Liver (tissue), 9 donors: ENCODE data around the gene RPTOR. TPM values are rescaled to one million over a fixed set of nuclear protein-coding genes. Genes with fewer than 3 reads are reported as not detected.

Source experiments
- DNase-seq: peaks from one replicate; pipeline ENCODE4 v3.0.0-alpha.2; 2017; ENCODE audit warnings: low spot score
- H3K27ac ChIP-seq, 2 donors: one replicate each; pipeline ENCODE4 v1.7.0; 2013; ENCODE audit warnings: inconsistent platforms in 2 of 2, low read length in 2 of 2, control low read depth in 1 of 2, low read depth in 1 of 2, mild to moderate bottlenecking in 1 of 2
- H3K27me3 ChIP-seq, 4 donors: one replicate each; pipeline versions ENCODE4 v1.6.1 to v1.7.0; 2013; ENCODE audit warnings: low read length in 3 of 4, inconsistent platforms in 1 of 4, mild to moderate bottlenecking in 1 of 4, moderate library complexity in 1 of 4; ENCODE audit not compliant: control insufficient read depth in 4 of 4, insufficient read depth in 4 of 4
- H3K36me3 ChIP-seq, 4 donors: one replicate each; pipeline versions ENCODE4 v1.6.1 to v1.7.0; 2013; ENCODE audit warnings: low read length in 3 of 4, mild to moderate bottlenecking in 3 of 4, low read depth in 1 of 4, moderate library complexity in 1 of 4; ENCODE audit not compliant: control insufficient read depth in 4 of 4, insufficient read depth in 3 of 4
- H3K4me1 ChIP-seq, 4 donors: one replicate each; pipeline versions ENCODE4 v1.6.1 to v1.7.0; 2013; ENCODE audit warnings: low read length in 3 of 4, mild to moderate bottlenecking in 3 of 4, moderate library complexity in 1 of 4; ENCODE audit not compliant: control insufficient read depth in 4 of 4, insufficient read depth in 4 of 4
- H3K4me3 ChIP-seq, 3 donors: one replicate each; pipeline versions ENCODE4 v1.6.1 to v1.7.0; 2013; ENCODE audit warnings: low read length in 3 of 3, control low read depth in 1 of 3, low read depth in 1 of 3, mild to moderate bottlenecking in 1 of 3
- H3K9ac ChIP-seq, 2 donors: one replicate each; pipeline ENCODE4 v1.7.0; 2013; ENCODE audit warnings: low read length in 2 of 2, mild to moderate bottlenecking in 2 of 2, moderate library complexity in 2 of 2, control low read depth in 1 of 2, low read depth in 1 of 2
- H3K9me3 ChIP-seq, 4 donors: one replicate each; pipeline versions ENCODE4 v1.6.1 to v1.7.0; 2013; ENCODE audit warnings: low read length in 3 of 4; ENCODE audit not compliant: control insufficient read depth in 4 of 4
- EGR1 ChIP-seq, 2 donors: IDR thresholded peaks; 2 replicates each; pipeline ENCODE4 v1.6.1; 2016 to 2018; ENCODE audit warnings: antibody characterized with exemption in 2 of 2, low read depth in 2 of 2
- FOXA1 ChIP-seq: IDR thresholded peaks from 2 replicates; pipeline ENCODE4 v1.6.1; 2016; ENCODE audit warnings: antibody characterized with exemption
- FOXA2 ChIP-seq: IDR thresholded peaks from 2 replicates; pipeline ENCODE4 v1.6.1; 2016; ENCODE audit warnings: antibody characterized with exemption
- GABPA ChIP-seq, 2 donors: IDR thresholded peaks in 1 of 2; conservative IDR thresholded peaks in 1 of 2; 2 replicates each; pipeline ENCODE4 v1.6.1; 2016; ENCODE audit warnings: antibody characterized with exemption in 2 of 2, mild to moderate bottlenecking in 1 of 2, moderate library complexity in 1 of 2
- HNF4A ChIP-seq, 2 donors: conservative IDR thresholded peaks; 2 replicates each; pipeline ENCODE4 v1.6.1; 2016; ENCODE audit warnings: antibody characterized with exemption in 2 of 2, mild to moderate bottlenecking in 2 of 2
- HNF4G ChIP-seq: IDR thresholded peaks from 2 replicates; pipeline ENCODE4 v1.6.1; 2016; ENCODE audit warnings: antibody characterized with exemption
- JUND ChIP-seq, 2 donors: IDR thresholded peaks; 2 replicates each; pipeline ENCODE4 v1.6.1; 2016; ENCODE audit warnings: antibody characterized with exemption in 2 of 2
- MAX ChIP-seq: IDR thresholded peaks from 2 replicates; pipeline ENCODE4 v1.6.1; 2016; ENCODE audit warnings: antibody characterized with exemption
- NR2F2 ChIP-seq: IDR thresholded peaks from 2 replicates; pipeline ENCODE4 v1.6.1; 2016; ENCODE audit warnings: antibody characterized with exemption
- RAD21 ChIP-seq, 2 donors: IDR thresholded peaks; 2 replicates each; pipeline ENCODE4 v1.6.1; 2016; ENCODE audit warnings: antibody characterized with exemption in 2 of 2, mild to moderate bottlenecking in 2 of 2
- RXRA ChIP-seq, 2 donors: IDR thresholded peaks; 2 replicates each; pipeline ENCODE4 v1.6.1; 2017 to 2018; ENCODE audit warnings: antibody characterized with exemption in 2 of 2, mild to moderate bottlenecking in 1 of 2
- SP1 ChIP-seq: IDR thresholded peaks from 2 replicates; pipeline ENCODE4 v1.6.1; 2018; ENCODE audit warnings: antibody characterized with exemption, mild to moderate bottlenecking
- TAF1 ChIP-seq: conservative IDR thresholded peaks from 2 replicates; pipeline ENCODE4 v1.6.1; 2016; ENCODE audit warnings: antibody characterized with exemption, mild to moderate bottlenecking
- YY1 ChIP-seq: IDR thresholded peaks from 2 replicates; pipeline ENCODE4 v1.6.1; 2016; ENCODE audit warnings: antibody characterized with exemption, mild to moderate bottlenecking
- WGBS: extraction: QIAGEN DNeasy Blood & Tissue Kit; methylation state at CpG from one replicate; pipeline ENCODE4 v1.1.7; 2013; 5-methylcytosine and 5-hydroxymethylcytosine counted together
- polyA plus RNA-seq, 2 donors: library from polyadenylated mRNA; stranded (reverse) in 1 of 2; unstranded in 1 of 2; fragments of 200-250 nt in 1 of 2; fragments of >200 nt in 1 of 2; fragmentation: Nextera tagmentation in 1 of 2; extraction: Ambion mirVana in 1 of 2; gene quantifications; one replicate each; pipeline versions ENCODE4 v1.2.1 to v1.2.3, GENCODE V29; 2013 to 2015
- total RNA-seq, 2 donors: library from RNA; depleted of rRNA; stranded (reverse); fragments of >200 nt; gene quantifications; one replicate each; pipeline ENCODE4 v1.2.3, GENCODE V29; 2014
- TF ChIP-seq, protein P1 (sequence below): fragments of 150-350 bp; IDR thresholded peaks from 2 replicates; pipeline ENCODE4 v1.5.1; 2017; ENCODE audit warnings: improper control_type of control experiment, low read depth, low read length; ENCODE audit not compliant: missing input control
- TF ChIP-seq, protein P2 (sequence below): IDR thresholded peaks from 2 replicates; pipeline ENCODE4 v1.6.1; 2016; ENCODE audit warnings: antibody characterized with exemption
- TF ChIP-seq, protein P3 (sequence below): IDR thresholded peaks from 2 replicates; pipeline ENCODE4 v1.6.1; 2016; ENCODE audit warnings: antibody characterized with exemption
- donor health status: healthy.
- donor health status: healthy.
- donor health status: healthy.
- donor health status: healthy.
- donor health status: healthy.

Gene RPTOR
- total and polyA plus RNA-seq, 4 donors, result 4.8 to 25.4 (median 11.6) TPM

- H3K27ac ChIP-seq, result no peak overlapping the region
- H3K36me3 ChIP-seq, result peaks cover 0 to 5% (median 2%) of the 10 kb centered on the region in 4 donors
- TF ChIP-seq RXRA (IDR thresholded peaks at IDR 0.05) (no peak), HNF4A (conservative IDR thresholded peaks at IDR 0.05) (no peak), EGR1 (IDR thresholded peaks at IDR 0.05; ENCODE audit: low read depth in 2 of 2) (no peak), SP1 (no peak), NR2F2 (no peak), TAF1 (no peak), GABPA (IDR thresholded peaks at IDR 0.05 in 1 of 2, conservative IDR thresholded peaks at IDR 0.05 in 1 of 2) (no peak), RAD21 (IDR thresholded peaks at IDR 0.05) (no peak)
- TF ChIP-seq, protein P1, sequence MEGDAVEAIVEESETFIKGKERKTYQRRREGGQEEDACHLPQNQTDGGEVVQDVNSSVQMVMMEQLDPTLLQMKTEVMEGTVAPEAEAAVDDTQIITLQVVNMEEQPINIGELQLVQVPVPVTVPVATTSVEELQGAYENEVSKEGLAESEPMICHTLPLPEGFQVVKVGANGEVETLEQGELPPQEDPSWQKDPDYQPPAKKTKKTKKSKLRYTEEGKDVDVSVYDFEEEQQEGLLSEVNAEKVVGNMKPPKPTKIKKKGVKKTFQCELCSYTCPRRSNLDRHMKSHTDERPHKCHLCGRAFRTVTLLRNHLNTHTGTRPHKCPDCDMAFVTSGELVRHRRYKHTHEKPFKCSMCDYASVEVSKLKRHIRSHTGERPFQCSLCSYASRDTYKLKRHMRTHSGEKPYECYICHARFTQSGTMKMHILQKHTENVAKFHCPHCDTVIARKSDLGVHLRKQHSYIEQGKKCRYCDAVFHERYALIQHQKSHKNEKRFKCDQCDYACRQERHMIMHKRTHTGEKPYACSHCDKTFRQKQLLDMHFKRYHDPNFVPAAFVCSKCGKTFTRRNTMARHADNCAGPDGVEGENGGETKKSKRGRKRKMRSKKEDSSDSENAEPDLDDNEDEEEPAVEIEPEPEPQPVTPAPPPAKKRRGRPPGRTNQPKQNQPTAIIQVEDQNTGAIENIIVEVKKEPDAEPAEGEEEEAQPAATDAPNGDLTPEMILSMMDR, result no peak
- TF ChIP-seq, protein P2, sequence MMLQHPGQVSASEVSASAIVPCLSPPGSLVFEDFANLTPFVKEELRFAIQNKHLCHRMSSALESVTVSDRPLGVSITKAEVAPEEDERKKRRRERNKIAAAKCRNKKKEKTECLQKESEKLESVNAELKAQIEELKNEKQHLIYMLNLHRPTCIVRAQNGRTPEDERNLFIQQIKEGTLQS, result no peak
- H3K9ac ChIP-seq, result no peak overlapping the region
- no peaks in the 10 kb centered on the region for H3K9me3 ChIP-seq
- no peaks in the 10 kb centered on the region for H3K4me1 ChIP-seq
- no peak overlapping the region for H3K4me3 ChIP-seq
- no peak for DNase-seq
- no peaks in the 10 kb centered on the region for H3K27me3 ChIP-seq
- 85% methylated on average over 8 of the region's 8 CpGs for WGBS
Observed at GRCh38 chr17:80839511-80839941, 294.9 kb downstream of the RPTOR start.

DNA sequence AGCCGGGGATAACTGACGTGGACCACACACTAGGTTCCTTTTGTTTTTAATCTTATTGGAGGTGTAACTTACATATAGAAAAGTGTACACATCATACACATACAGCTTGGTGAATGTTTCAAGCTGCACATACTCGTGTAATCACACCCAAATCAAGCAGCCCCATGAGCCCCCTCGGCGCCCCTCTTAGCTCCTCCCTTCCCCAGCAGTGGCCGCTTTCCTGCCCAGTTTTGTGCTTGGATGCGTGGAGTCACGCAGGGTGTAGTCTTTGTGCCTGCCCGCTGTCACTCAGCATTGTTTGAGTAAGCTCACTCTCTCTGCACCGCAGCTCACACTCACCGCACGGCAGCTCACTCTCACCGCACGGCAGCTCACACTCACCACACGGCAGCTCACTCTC is 295.3 kb downstream of the RPTOR start:
- H3K4me3 ChIP-seq, result no peak overlapping the region
- TF ChIP-seq NR2F2, result no peak
- TF ChIP-seq JUND (IDR thresholded peaks at IDR 0.05), result no peak
- TF ChIP-seq, protein P3, sequence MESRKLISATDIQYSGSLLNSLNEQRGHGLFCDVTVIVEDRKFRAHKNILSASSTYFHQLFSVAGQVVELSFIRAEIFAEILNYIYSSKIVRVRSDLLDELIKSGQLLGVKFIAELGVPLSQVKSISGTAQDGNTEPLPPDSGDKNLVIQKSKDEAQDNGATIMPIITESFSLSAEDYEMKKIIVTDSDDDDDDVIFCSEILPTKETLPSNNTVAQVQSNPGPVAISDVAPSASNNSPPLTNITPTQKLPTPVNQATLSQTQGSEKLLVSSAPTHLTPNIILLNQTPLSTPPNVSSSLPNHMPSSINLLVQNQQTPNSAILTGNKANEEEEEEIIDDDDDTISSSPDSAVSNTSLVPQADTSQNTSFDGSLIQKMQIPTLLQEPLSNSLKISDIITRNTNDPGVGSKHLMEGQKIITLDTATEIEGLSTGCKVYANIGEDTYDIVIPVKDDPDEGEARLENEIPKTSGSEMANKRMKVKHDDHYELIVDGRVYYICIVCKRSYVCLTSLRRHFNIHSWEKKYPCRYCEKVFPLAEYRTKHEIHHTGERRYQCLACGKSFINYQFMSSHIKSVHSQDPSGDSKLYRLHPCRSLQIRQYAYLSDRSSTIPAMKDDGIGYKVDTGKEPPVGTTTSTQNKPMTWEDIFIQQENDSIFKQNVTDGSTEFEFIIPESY, result no peak
- no peak for TF ChIP-seq EGR1 (IDR thresholded peaks at IDR 0.05; ENCODE audit: low read depth in 2 of 2)
- TF ChIP-seq, protein P1, result no peak
- no peak for TF ChIP-seq FOXA2
- no peak for TF ChIP-seq HNF4G
- TF ChIP-seq GABPA (IDR thresholded peaks at IDR 0.05 in 1 of 2, conservative IDR thresholded peaks at IDR 0.05 in 1 of 2), result no peak
- TF ChIP-seq, protein P2, result no peak
- TF ChIP-seq FOXA1, result no peak
- no peak for TF ChIP-seq TAF1
- no peak for TF ChIP-seq RXRA (IDR thresholded peaks at IDR 0.05)
- no peak for TF ChIP-seq SP1
- TF ChIP-seq YY1, result no peak
- no peak for TF ChIP-seq RAD21 (IDR thresholded peaks at IDR 0.05)
- no peak for TF ChIP-seq MAX
- H3K9me3 ChIP-seq, result no peaks in the 10 kb centered on the region
- H3K4me1 ChIP-seq, result no peaks in the 10 kb centered on the region
- no peak for DNase-seq
- peaks cover 0 to 6% (median 2%) of the 10 kb centered on the region in 4 donors for H3K36me3 ChIP-seq
- H3K9ac ChIP-seq, result no peak overlapping the region
- WGBS, result 94% methylated on average over 15 of the region's 15 CpGs
- H3K27ac ChIP-seq, result no peak overlapping the region
- no peaks in the 10 kb centered on the region for H3K27me3 ChIP-seq
